ENCODE measurements around the gene ZBTB20.
"Not testable (repeated sequence)": the region's sequence is repeated elsewhere in the genome, so short reads cannot be mapped to it uniquely, and the experiment has no call there.

The ZBTB20 gene

GRCh38 chr3:114831861-114832260, 315.2 kb downstream of the ZBTB20 start:
- no peak for DNase-seq (ENCODE audit: low read depth)

GRCh38 chr3:114830652-114831051, 316.4 kb downstream of the ZBTB20 start:
- no peak for DNase-seq (ENCODE audit: low read depth)

- DNase-seq (ENCODE audit: low read depth) = no peak
Observed at GRCh38 chr3:114829783-114830182, 317.3 kb downstream of the ZBTB20 start.

- peak; percentile 66 for DNase-seq (ENCODE audit: low read depth)
Observed at GRCh38 chr3:114827495-114827894, 319.6 kb downstream of the ZBTB20 start.

GRCh38 chr3:114824014-114824413, 323.1 kb downstream of the ZBTB20 start:
- no peak for DNase-seq (ENCODE audit: low read depth)

GRCh38 chr3:114823061-114823460, 324.0 kb downstream of the ZBTB20 start:
- no peak for DNase-seq (ENCODE audit: low read depth)

- DNase-seq (ENCODE audit: low read depth) = no peak
Observed at GRCh38 chr3:114816052-114816451, 331.0 kb downstream of the ZBTB20 start.

GRCh38 chr3:114812541-114813238, 334.4 kb downstream of the ZBTB20 start:
- DNase-seq (ENCODE audit: low read depth) = not testable (repeated sequence)

GRCh38 chr3:114809668-114810413, 337.2 kb downstream of the ZBTB20 start:
- DNase-seq (ENCODE audit: low read depth) = peak; percentile 4

GRCh38 chr3:114804099-114804498, 343.0 kb downstream of the ZBTB20 start:
- DNase-seq (ENCODE audit: low read depth) = no peak

- no peak for DNase-seq (ENCODE audit: low read depth)
Observed at GRCh38 chr3:114803042-114803695, 343.9 kb downstream of the ZBTB20 start.

- no peak for DNase-seq (ENCODE audit: low read depth)
Observed at GRCh38 chr3:114800272-114801031, 346.6 kb downstream of the ZBTB20 start.

GRCh38 chr3:114799816-114800215, 347.3 kb downstream of the ZBTB20 start:
- no peak for DNase-seq (ENCODE audit: low read depth)

- no peak for DNase-seq (ENCODE audit: low read depth)
Observed at GRCh38 chr3:114796796-114797195, 350.3 kb downstream of the ZBTB20 start.

- no peak for DNase-seq (ENCODE audit: low read depth)
Observed at GRCh38 chr3:114794894-114795630, 352.0 kb downstream of the ZBTB20 start.

- no peak for DNase-seq (ENCODE audit: low read depth)
Observed at GRCh38 chr3:114792159-114792918, 354.7 kb downstream of the ZBTB20 start.

- DNase-seq (ENCODE audit: low read depth) = no peak
Observed at GRCh38 chr3:114790752-114791151, 356.3 kb downstream of the ZBTB20 start.

GRCh38 chr3:114789803-114790202, 357.3 kb downstream of the ZBTB20 start:
- no peak for DNase-seq (ENCODE audit: low read depth)

GRCh38 chr3:114775395-114775794, 371.7 kb downstream of the ZBTB20 start:
- DNase-seq (ENCODE audit: low read depth) = peak; percentile 42

- DNase-seq (ENCODE audit: low read depth) = peak; percentile 56
Observed at GRCh38 chr3:114770874-114771273, 376.2 kb downstream of the ZBTB20 start.

GRCh38 chr3:114764056-114764492, 383.0 kb downstream of the ZBTB20 start:
- peak; percentile 21 for DNase-seq (ENCODE audit: low read depth)
